ENCODE results near the gene ACAT2.

- TF ChIP-seq POLR2A (IDR thresholded peaks at IDR 0.05) (no peak), CTCF (IDR thresholded peaks at IDR 0.05) (no peak)
These were observed 59.9 kb downstream of the ACAT2 start for GRCh38 chr6:159821726-159822125.
